H1 (cell line): ENCODE data around the gene MSI2. TPM values are rescaled to one million over a fixed set of nuclear protein-coding genes. Genes with fewer than 3 reads are reported as not detected.
A peak's percentile ranks its signal among the peaks of the same experiment; 100 is the strongest.

Source experiments
- CTCF ChIA-PET: fragments of 300-600 bp; sonication (Branson Sonifier 250); formaldehyde crosslinking; loops from one replicate; lab custom pipeline; 2021; ENCODE audit not compliant: partially characterized antibody; lab: Charles Lee
- POLR2A ChIA-PET: fragments of 300-600 bp; sonication (Branson Sonifier 250); formaldehyde crosslinking; loops from one replicate; lab custom pipeline; 2021; ENCODE audit warnings: inconsistent platforms; ENCODE audit not compliant: partially characterized antibody; lab: Charles Lee
- DNase-seq, 2 experiments: peaks; one replicate each; pipeline versions ENCODE4 v3.0.0 to v3.0.0-alpha.2; 2010 to 2022; ENCODE audit warnings: low spot score in 2 of 2, low read depth in 1 of 2, mixed read lengths in 1 of 2
- FAIRE-seq: peaks from 2 replicates; lab custom pipeline; 2011; peaks lifted over from hg19 to GRCh38; lab: Jason Lieb, UNC
- H2AFZ ChIP-seq: 2 replicates; pipeline ENCODE4 v1.8.1; 2012; ENCODE audit warnings: low read length, inconsistent platforms
- H2AK5ac ChIP-seq: 2 replicates; pipeline ENCODE4 v1.6.1; 2013; ENCODE audit warnings: low read depth, low read length
- H2BK120ac ChIP-seq: replicated peaks from 2 replicates; pipeline ENCODE3; 2013; ENCODE audit warnings: low read depth, low read length, inconsistent platforms
- H2BK12ac ChIP-seq: 2 replicates; pipeline ENCODE4 v1.6.1; 2013; ENCODE audit warnings: low read depth, low read length
- H2BK15ac ChIP-seq: 2 replicates; pipeline ENCODE4 v1.6.1; 2013; ENCODE audit warnings: low read length
- H2BK20ac ChIP-seq: 2 replicates; pipeline ENCODE4 v1.6.1; 2013; ENCODE audit warnings: low read length
- H2BK5ac ChIP-seq: 2 replicates; pipeline ENCODE4 v1.6.1; 2013; ENCODE audit warnings: low read depth, low read length
- H3K14ac ChIP-seq: 2 replicates; pipeline ENCODE4 v1.6.1; 2013; ENCODE audit warnings: inconsistent platforms; ENCODE audit not compliant: insufficient read length
- H3K18ac ChIP-seq: 2 replicates; pipeline ENCODE4 v1.6.1; 2013; ENCODE audit warnings: low read length; ENCODE audit errors: extremely low read depth
- H3K23ac ChIP-seq: 2 replicates; pipeline ENCODE4 v1.6.1; 2013; ENCODE audit warnings: inconsistent platforms; ENCODE audit not compliant: insufficient read length
- H3K23me2 ChIP-seq: 2 replicates; pipeline ENCODE4 v1.6.1; 2013; ENCODE audit warnings: low read depth, low read length
- H3K27ac ChIP-seq: 2 replicates; pipeline ENCODE4 v1.6.1; 2011; ENCODE audit warnings: low read depth, low read length, inconsistent platforms
- H3K27me3 ChIP-seq, 4 experiments: replicated peaks in 1 of 4; 1 replicate in 1 of 4; 2 replicates in 3 of 4; pipeline versions ENCODE4 v1.6.1 to v1.8.1; 2011 to 2013; ENCODE audit warnings: low read length in 3 of 4, mild to moderate bottlenecking in 3 of 4, inconsistent platforms in 2 of 4, mixed read lengths in 2 of 4, moderate library complexity in 1 of 4; ENCODE audit not compliant: control insufficient read depth in 3 of 4, insufficient read depth in 3 of 4; ENCODE audit errors: extremely low read depth in 1 of 4
- H3K36me3 ChIP-seq, 4 experiments: 2 replicates each; pipeline versions ENCODE4 v1.6.1 to v1.8.1; 2011 to 2013; ENCODE audit warnings: mild to moderate bottlenecking in 4 of 4, low read length in 3 of 4, moderate library complexity in 2 of 4, control low read depth in 1 of 4, inconsistent platforms in 1 of 4; ENCODE audit not compliant: insufficient read depth in 4 of 4, control insufficient read depth in 2 of 4
- H3K4ac ChIP-seq: replicated peaks from 2 replicates; pipeline ENCODE3; 2013; ENCODE audit warnings: low read length, low read depth, mixed read lengths, inconsistent platforms; ENCODE audit not compliant: insufficient read length
- H3K4me1 ChIP-seq, 4 experiments: replicated peaks in 1 of 4; 1 replicate in 1 of 4; 2 replicates in 3 of 4; pipeline versions ENCODE4 v1.6.1 to v1.8.1; 2011 to 2013; ENCODE audit warnings: low read length in 3 of 4, inconsistent platforms in 2 of 4, mixed read lengths in 1 of 4; ENCODE audit not compliant: insufficient read depth in 4 of 4, control insufficient read depth in 3 of 4
- H3K4me2 ChIP-seq, 2 experiments: 2 replicates each; pipeline versions ENCODE4 v1.6.1 to v1.8.1; 2011 to 2013; ENCODE audit warnings: low read depth in 2 of 2, low read length in 2 of 2, control low read depth in 1 of 2, inconsistent platforms in 1 of 2, mild to moderate bottlenecking in 1 of 2; ENCODE audit not compliant: insufficient read depth in 1 of 2
- H3K4me3 ChIP-seq, 4 experiments: fragments of 200-600, 300-600 bp in 1 of 4; sonication (generic), shearing (Covaris generic), sonication (Bioruptor Twin) in 1 of 4; 2 replicates each; pipeline versions ENCODE4 v1.5.1 to v1.8.1; 2011 to 2016; ENCODE audit warnings: low read length in 4 of 4, low read depth in 3 of 4, control low read depth in 2 of 4, inconsistent platforms in 2 of 4, mild to moderate bottlenecking in 2 of 4, mixed read lengths in 1 of 4, moderate library complexity in 1 of 4; ENCODE audit not compliant: insufficient read depth in 2 of 4; ENCODE audit errors: extremely low read depth in 1 of 4
- H3K56ac ChIP-seq: replicated peaks from 2 replicates; pipeline ENCODE3; 2013; ENCODE audit warnings: low read depth, mild to moderate bottlenecking, mixed read lengths, low read length, inconsistent platforms; ENCODE audit not compliant: insufficient read length
- H3K79me1 ChIP-seq: 2 replicates; pipeline ENCODE4 v1.6.1; 2013; ENCODE audit warnings: low read depth, low read length, control low read depth
- H3K79me2 ChIP-seq, 2 experiments: 2 replicates each; pipeline versions ENCODE4 v1.6.1 to v1.8.1; 2012 to 2013; ENCODE audit warnings: low read length in 2 of 2, mild to moderate bottlenecking in 2 of 2, inconsistent platforms in 1 of 2; ENCODE audit not compliant: insufficient read depth in 2 of 2, control insufficient read depth in 1 of 2
- H3K9ac ChIP-seq, 4 experiments: replicated peaks in 1 of 4; 1 replicate in 1 of 4; 2 replicates in 3 of 4; pipeline versions ENCODE4 v1.6.1 to v1.8.1; 2011 to 2013; ENCODE audit warnings: low read depth in 3 of 4, low read length in 3 of 4, control low read depth in 2 of 4, mild to moderate bottlenecking in 2 of 4, moderate library complexity in 2 of 4, inconsistent platforms in 1 of 4; ENCODE audit errors: extremely low read depth in 1 of 4
- H3K9me3 ChIP-seq, 2 experiments: 2 replicates each; pipeline versions ENCODE4 v1.6.1 to v1.8.1; 2012 to 2013; ENCODE audit warnings: mild to moderate bottlenecking in 2 of 2, moderate library complexity in 2 of 2, control low read depth in 1 of 2, inconsistent platforms in 1 of 2, low read depth in 1 of 2, low read length in 1 of 2, mixed read lengths in 1 of 2; ENCODE audit not compliant: insufficient read depth in 2 of 2
- H4K20me1 ChIP-seq, 2 experiments: replicated peaks in 1 of 2; 2 replicates each; pipeline versions ENCODE3 to v1.8.1; 2011 to 2013; ENCODE audit warnings: inconsistent platforms in 2 of 2, low read length in 2 of 2, mild to moderate bottlenecking in 1 of 2; ENCODE audit not compliant: insufficient read depth in 2 of 2, control insufficient read depth in 1 of 2
- H4K5ac ChIP-seq: 2 replicates; pipeline ENCODE4 v1.6.1; 2013; ENCODE audit warnings: low read length, low read depth, mixed read lengths, inconsistent platforms; ENCODE audit not compliant: insufficient read length
- H4K8ac ChIP-seq: 2 replicates; pipeline ENCODE4 v1.8.0; 2013; ENCODE audit warnings: mild to moderate bottlenecking, moderate library complexity, low read length, inconsistent platforms; ENCODE audit not compliant: insufficient read depth; ENCODE audit errors: extremely low read depth
- H4K91ac ChIP-seq: replicated peaks from 2 replicates; pipeline ENCODE3; 2013; ENCODE audit warnings: low read length, mixed read lengths, inconsistent platforms; ENCODE audit not compliant: insufficient read length
- CTCF ChIP-seq, 3 experiments: IDR thresholded peaks; 1 replicate in 2 of 3; 2 replicates in 1 of 3; pipeline versions ENCODE4 v1.5.1 to v1.6.1; 2011; ENCODE audit warnings: low read length in 3 of 3, mild to moderate bottlenecking in 3 of 3, inconsistent platforms in 2 of 3, low read depth in 1 of 3, moderate library complexity in 1 of 3; ENCODE audit not compliant: insufficient read depth in 1 of 3; ENCODE audit errors: control extremely low read depth in 1 of 3
- WGBS, 2 experiments: shearing (Covaris generic) in 1 of 2; methylation state at CpG; one replicate each; pipeline versions ENCODE4 v1.1.6 to v1.1.7; 2013 to 2015; ENCODE audit warnings: low lambda C conversion rate in 2 of 2, mixed read lengths in 2 of 2, inconsistent platforms in 1 of 2, low coverage in 1 of 2, missing lambda C conversion rate in 1 of 2; ENCODE audit not compliant: insufficient replicate concordance in 2 of 2, insufficient coverage in 1 of 2, insufficient read length in 1 of 2; ENCODE audit errors: extremely low coverage in 1 of 2, missing lambda C conversion rate in 1 of 2; 5-methylcytosine and 5-hydroxymethylcytosine counted together
- polyA plus RNA-seq, 7 experiments: library from polyadenylated mRNA; depleted of rRNA in 3 of 7; stranded (reverse) in 5 of 7; unstranded in 2 of 7; fragments of >200 nt in 5 of 7; fragments of 200-250 nt in 2 of 7; gene quantifications; 1 replicate in 5 of 7; 2 replicates in 1 of 7; 4 replicates in 1 of 7; pipeline versions ENCODE4 v1.2.1 to v1.2.3, GENCODE V29; 2011 to 2013; ENCODE audit warnings: missing spikeins in 2 of 7, mixed read lengths in 2 of 7
- total RNA-seq: library from RNA; stranded (reverse); fragmentation: NEBNext Ultra II Directional; extraction: Animal tissue kit (Norgen Biotek cat#: 25700); gene quantifications from 2 replicates; pipeline ENCODE4 v1.2.1, GENCODE V29; 2021

Gene MSI2
- total and polyA plus RNA-seq, 2 of the 8 experiments (the other 6 are each of a cell fraction or from before 2014, with no cell fraction given), result 36.7 to 80.6 TPM

GRCh38 chr17:57665128-57665527 lies 408.8 kb downstream of the MSI2 start:
- Histone ChIP-seq H4K8ac (no peak overlapping the region), H2BK5ac (no peak overlapping the region), H3K23me2 (peaks cover 2% of the 10 kb centered on the region; the same call in 1 of the 2 replicates), H3K4me2 (peak overlapping the region; percentile 22 to 31; a peak in 2 of 4 replicates), H3K56ac (no peak overlapping the region), H2BK15ac (peak overlapping the region; percentile 22; the same call in 1 of the 2 replicates), H3K27ac (no peak overlapping the region), H3K36me3 (no peaks in the 10 kb centered on the region), H2BK20ac (no peak overlapping the region), H3K14ac (no peak overlapping the region), H3K9ac (no peak overlapping the region), H3K4me1 (peaks cover 14 to 24% (median 22%) of the 10 kb centered on the region in 4 experiments), H2BK120ac (no peak overlapping the region), H4K91ac (no peak overlapping the region), H3K18ac (0 out of 2 replicates have a peak overlapping the region, but pooled peaks have one; percentile 49), H4K20me1 (no peaks in the 10 kb centered on the region), H3K27me3 (no peaks in the 10 kb centered on the region), H2AK5ac (0 out of 2 replicates have a peak overlapping the region, but pooled peaks have one; percentile 31), H3K4ac (no peak overlapping the region), H3K79me2 (no peaks in the 10 kb centered on the region), H2AFZ (no peak overlapping the region), H4K5ac (no peak overlapping the region), H3K9me3 (no peaks in the 10 kb centered on the region), H3K4me3 (no peak overlapping the region), H3K23ac (no peak overlapping the region), H2BK12ac (peak overlapping the region; percentile 1; the same call in 1 of the 2 replicates), H3K79me1 (no peaks in the 10 kb centered on the region)
- WGBS, 2 experiments, result 70% methylated on average over 5 of the region's 5 CpGs; no CpG with 5 or more reads in 1 of the 2 experiments
- ChIA-PET CTCF (interaction anchor here (0.9 to 2.3 kb wide), 11 partner anchors 10 to 169 kb away, joined by 3 to 11 read pairs (median 3); no protein-coding TSS in a partner anchor), POLR2A (interaction anchor here (2.6 kb wide), 1 partner anchor 15 kb away, joined by 7 read pairs; no protein-coding TSS in a partner anchor)
- FAIRE-seq, result no peak
- DNase-seq, result no peak
- TF ChIP-seq CTCF (IDR thresholded peaks at IDR 0.05; ENCODE audit: control extremely low read depth in 1 of 3, insufficient read depth in 1 of 3, low read depth in 1 of 3, low read length in 3 of 3), result no peak
